SIG-M5 treated with dmso at 0.1 percent for 504 hours (cell line): ENCODE data around the gene PLXNC1.
A peak's percentile ranks its signal among the peaks of the same experiment; 100 is the strongest.

ENCODE experiments used
- DNase-seq: peaks from one replicate; lab custom pipeline; 2025; ENCODE audit not compliant: unreplicated experiment; lab: John Stamatoyannopoulos, UW

Gene PLXNC1

GRCh38 chr12:94229902-94230301 lies 81.5 kb downstream of the PLXNC1 start:
- DNase-seq = no peak

- no peak for DNase-seq
Observed at GRCh38 chr12:94230357-94230905, 82.1 kb downstream of the PLXNC1 start.

- DNase-seq = no peak
Observed at GRCh38 chr12:94231709-94232108, 83.3 kb downstream of the PLXNC1 start.

GRCh38 chr12:94235848-94236247 lies 87.5 kb downstream of the PLXNC1 start:
- no peak for DNase-seq

DNA sequence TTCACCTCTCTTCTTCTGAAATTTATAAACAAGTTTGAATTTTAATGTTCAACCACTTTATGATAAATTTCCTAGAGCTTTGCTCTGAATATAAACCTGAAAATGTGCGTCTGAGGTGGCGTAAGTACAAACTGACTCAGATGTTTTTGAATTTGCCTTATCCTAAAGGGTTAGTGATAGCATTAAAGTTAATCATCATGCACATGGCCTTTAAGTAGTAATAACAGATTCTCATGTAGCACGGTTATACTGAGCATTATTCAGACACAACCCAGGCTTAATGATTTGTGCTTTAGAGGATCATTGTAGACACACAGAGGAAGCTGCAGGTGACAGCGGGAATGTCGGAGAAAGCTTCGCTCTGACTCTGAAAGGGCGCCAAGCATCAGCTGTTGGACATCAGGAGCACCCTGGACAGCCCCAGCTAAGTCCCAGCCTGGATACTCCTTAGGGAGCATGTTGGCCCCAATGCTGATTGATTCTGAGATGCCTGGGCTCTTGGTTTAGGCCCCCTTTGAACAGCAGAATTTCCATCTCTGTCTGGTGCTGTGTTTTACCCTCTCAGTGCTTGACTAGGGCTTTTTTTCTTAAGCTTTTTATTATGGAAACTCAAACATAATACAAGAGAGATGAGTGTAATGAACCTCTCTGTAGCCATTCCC lies 91.1 kb downstream of the PLXNC1 start:
- DNase-seq = no peak

GRCh38 chr12:94240171-94240570 lies 91.8 kb downstream of the PLXNC1 start:
- DNase-seq = peak; percentile 99

GRCh38 chr12:94242901-94243300 lies 94.5 kb downstream of the PLXNC1 start:
- DNase-seq = no peak

DNA sequence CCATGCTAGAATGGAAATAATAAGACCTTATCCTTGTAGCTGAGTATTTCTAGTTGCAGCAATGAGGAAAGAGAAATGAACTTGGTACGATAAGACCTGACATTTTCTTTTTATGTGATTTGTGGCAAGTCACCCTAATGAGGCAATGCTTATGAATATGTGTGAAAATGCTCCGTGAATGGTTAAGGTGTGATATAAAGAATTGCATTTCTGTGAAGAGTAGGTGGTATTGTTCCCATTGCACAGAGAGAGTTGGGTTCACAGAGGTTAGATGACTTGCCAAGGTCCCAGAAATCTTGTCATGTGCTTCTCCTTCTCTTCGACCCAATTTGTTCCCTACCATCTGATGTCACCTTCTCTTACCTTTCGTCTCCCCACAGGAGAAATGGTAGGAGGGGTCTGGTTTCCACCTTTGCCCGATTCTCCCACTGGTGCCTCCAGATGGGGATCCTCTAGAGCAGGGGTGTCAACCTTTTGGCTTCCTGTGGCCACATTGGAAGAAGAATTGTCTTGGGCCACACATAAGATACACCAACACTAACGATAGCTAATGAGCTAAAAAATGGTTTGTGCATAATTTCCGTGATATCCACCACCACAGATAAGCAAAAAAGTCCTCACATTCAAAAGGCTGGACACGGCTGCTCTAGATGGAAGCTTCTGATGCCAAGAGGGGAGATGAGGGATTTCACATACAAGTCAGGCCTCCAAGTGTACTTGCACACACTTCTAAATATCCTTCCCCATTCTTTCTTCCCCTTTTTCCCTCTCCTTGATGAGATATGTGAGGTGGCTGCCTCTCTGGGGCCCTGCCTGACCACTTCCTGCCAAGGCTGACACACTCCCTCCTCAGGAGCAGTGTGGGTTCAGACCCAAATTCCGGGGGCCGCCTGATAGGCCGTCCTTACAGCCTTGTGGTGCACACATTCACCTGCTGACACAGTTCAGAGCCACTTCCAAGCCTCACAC lies 96.1 kb downstream of the PLXNC1 start:
- peak; percentile 99 for DNase-seq

- peak; percentile 14 for DNase-seq
Observed at GRCh38 chr12:94245631-94246383, 97.4 kb downstream of the PLXNC1 start.

DNA sequence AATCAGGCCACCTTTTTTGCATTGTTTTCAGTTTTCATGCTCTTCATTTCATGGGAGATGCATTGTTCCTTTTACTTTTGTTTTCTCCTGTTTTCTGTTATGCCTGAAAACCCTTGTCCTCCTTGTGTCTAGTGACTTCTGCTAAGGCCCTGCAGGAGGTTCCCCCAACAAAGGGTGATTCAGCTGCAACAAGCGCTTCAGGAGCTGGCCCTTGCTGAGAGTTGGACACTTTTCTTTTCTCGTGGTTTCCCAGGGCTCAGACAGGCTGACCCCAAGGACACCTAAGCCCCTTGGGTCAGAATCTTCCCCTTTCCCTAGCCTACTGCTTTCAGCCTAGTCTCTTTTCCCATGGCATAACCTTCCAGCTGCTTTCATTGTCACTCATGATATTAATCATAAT lies 98.9 kb downstream of the PLXNC1 start:
- DNase-seq = no peak

GRCh38 chr12:94248582-94248981 lies 100.2 kb downstream of the PLXNC1 start:
- no peak for DNase-seq

DNA sequence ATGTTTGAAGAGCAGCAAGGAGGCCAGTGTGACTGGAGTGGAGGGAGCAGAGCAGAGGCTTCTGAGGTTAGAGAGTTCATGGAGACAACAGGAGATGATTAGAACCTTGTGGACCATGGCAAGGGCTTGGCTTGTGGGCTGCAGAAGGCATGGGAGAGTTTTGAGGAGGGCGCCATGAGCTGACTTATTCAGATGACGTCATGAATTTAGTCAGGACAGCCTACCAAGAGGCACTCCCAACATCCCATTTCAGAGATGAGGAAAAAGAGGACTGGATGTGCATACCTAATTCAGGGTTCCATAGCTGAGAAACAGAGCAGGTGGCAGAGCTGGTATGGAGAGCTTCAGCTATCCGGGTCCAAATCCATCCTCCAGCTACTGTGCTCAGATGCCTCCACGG lies 101.8 kb downstream of the PLXNC1 start:
- no peak for DNase-seq

DNA sequence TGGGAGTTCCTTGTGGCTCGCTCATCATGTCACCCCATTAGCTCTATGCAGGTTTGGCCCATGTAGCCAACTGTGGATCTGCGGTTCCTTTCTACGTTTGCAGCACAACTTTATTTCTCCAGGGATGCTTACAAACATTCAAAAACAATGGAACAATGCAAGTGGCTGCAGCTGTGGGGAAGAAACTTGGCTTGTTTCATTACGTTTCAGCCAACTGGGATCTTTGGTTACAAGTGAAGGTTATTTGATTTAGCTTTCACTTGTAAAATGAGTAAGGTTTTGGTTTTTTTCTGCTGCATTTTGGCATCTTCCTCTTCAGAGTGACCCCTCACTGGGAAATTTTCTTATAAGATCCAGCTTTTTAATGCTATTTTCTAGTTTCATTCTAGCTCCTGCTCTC lies 105.9 kb downstream of the PLXNC1 start:
- no peak for DNase-seq

DNA sequence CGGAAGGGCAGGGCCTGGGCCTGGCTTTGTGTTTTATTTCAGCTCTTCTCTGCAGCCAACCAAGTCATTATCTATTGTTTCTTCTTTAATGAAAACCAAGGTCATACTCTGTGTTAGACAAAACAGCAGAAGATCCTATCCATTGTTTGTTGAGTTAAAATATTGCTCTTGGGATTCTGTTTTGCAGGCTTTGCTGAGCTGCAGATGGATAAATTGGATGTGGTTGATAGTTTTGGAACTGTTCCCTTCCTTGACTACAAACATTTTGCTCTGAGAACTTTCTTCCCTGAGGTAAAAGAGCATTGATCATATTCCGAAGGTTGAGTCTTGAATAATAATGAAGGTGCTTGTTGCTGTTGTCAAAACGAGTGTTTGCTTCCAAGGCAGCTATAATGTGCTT lies 106.6 kb downstream of the PLXNC1 start:
- no peak for DNase-seq

DNA sequence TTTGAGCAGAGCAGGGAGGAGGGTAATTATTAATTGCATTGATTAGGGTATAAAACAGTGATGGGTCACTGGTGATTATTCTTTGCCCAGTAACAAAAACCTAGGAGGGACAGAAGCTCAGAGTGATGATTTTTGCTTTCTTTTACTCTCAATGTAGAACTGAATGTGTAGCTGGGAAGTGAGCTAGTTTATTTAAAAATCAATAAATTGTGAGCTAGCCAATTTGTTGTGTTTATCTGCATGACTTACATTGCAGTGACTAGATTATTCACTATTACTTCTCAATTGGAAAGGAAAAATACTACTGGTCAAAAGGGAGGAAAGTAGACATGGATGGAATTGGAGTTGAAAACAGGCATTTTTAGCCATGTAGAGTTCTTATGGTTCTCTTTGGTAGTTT lies 107.1 kb downstream of the PLXNC1 start:
- DNase-seq = no peak

DNA sequence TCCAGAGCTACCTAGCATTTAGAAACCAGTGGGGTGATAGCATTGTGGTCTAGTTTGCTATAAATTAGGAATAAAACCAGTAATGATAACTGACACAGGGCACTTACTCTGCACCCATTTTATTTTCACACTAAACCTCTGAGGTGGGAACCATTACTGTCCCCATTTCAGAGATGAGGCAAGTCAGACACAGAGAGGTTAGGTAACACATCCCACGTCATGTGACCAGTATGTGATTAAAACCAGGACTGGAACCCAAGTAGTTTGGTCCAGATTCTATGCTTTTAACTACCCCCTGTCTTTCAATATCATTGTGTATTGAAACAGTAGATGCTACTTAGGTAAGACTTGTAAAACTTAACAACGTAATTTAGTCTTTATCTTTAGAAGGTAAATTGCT lies 110.2 kb downstream of the PLXNC1 start:
- no peak for DNase-seq

DNA sequence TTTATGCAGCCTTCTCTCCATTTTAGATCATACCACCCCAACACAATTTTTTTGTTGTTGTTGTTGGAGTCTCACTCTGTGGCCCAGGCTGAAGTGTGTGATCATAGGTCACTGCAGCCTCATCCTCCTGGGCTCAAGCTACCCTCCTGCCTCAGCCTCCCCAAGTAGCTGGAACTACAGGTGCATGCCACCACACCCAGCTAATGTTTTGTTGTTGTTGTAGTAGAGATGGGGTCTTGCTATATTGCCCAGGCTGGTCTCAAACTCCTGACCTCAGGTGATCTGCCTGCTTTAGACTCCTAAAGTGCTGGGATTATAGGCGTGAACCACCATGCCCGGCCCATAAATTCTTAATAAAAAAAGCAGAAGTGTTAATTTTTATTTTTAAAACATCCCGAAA lies 111.6 kb downstream of the PLXNC1 start:
- no peak for DNase-seq

- no peak for DNase-seq
Observed at GRCh38 chr12:94260717-94261116, 112.3 kb downstream of the PLXNC1 start.

- no peak for DNase-seq
Observed at GRCh38 chr12:94261119-94261518, 112.7 kb downstream of the PLXNC1 start.

DNA sequence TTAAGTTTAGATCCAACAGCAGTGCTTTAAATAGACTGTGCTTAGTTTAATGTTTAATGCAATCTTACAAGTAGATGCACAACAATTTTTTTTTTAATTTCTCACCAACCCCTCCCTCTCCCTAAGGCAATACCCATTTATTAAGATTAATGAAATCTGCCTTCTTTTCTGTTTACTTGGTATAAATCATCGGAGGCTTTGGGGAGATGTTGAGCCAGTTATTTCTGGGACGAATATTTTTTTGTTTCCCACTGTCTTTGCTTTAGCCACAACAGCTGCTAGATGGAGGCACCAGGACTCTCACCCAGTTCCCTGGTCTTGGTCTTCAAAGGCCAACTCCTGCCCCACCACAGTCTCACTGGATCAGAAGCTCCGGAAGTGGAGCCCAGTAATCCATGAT lies 113.4 kb downstream of the PLXNC1 start:
- DNase-seq = no peak
